ENCODE measurements around the gene OR10H3.

The OR10H3 gene

DNA sequence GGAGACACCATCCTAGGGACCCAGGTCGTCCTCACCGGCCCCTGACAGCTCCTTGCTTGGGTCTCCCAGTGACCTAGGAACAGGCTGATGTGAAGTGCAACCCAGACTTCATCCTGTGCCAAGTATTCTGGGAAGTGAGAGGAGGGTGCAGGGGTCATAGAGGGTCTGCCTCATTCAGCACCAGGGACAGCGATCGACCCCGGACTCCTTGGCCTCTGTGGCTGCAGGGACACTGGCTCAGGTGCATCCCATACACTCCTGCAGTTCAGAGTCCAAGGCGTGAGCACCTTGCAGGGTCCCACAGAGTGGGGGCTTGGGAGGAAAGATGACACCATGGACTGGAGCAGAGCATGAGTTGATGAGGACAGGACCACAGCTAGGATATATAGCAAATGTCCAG lies 20.0 kb upstream of the OR10H3 start:
- TF ChIP-seq FOXM1 (IDR thresholded peaks at IDR 0.05; ENCODE audit: borderline replicate concordance) = no peak
- TF ChIP-seq SUZ12 (IDR thresholded peaks at IDR 0.05) = no peak
- no peak for TF ChIP-seq FOXA1 (IDR thresholded peaks at IDR 0.05)
- TF ChIP-seq L3MBTL2 (conservative IDR thresholded peaks at IDR 0.05) = no peak
- TF ChIP-seq SP1 (IDR thresholded peaks at IDR 0.05) = no peak
- no peak for TF ChIP-seq LEF1 (IDR thresholded peaks at IDR 0.05; ENCODE audit: borderline replicate concordance)
- no peak for TF ChIP-seq TARDBP (IDR thresholded peaks at IDR 0.05)
- TF ChIP-seq ZNF384 (IDR thresholded peaks at IDR 0.05) = no peak
- TF ChIP-seq, protein P1, sequence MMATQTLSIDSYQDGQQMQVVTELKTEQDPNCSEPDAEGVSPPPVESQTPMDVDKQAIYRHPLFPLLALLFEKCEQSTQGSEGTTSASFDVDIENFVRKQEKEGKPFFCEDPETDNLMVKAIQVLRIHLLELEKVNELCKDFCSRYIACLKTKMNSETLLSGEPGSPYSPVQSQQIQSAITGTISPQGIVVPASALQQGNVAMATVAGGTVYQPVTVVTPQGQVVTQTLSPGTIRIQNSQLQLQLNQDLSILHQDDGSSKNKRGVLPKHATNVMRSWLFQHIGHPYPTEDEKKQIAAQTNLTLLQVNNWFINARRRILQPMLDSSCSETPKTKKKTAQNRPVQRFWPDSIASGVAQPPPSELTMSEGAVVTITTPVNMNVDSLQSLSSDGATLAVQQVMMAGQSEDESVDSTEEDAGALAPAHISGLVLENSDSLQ (IDR thresholded peaks at IDR 0.05) = no peak
- POLR2A ChIA-PET = no interaction called here

DNA sequence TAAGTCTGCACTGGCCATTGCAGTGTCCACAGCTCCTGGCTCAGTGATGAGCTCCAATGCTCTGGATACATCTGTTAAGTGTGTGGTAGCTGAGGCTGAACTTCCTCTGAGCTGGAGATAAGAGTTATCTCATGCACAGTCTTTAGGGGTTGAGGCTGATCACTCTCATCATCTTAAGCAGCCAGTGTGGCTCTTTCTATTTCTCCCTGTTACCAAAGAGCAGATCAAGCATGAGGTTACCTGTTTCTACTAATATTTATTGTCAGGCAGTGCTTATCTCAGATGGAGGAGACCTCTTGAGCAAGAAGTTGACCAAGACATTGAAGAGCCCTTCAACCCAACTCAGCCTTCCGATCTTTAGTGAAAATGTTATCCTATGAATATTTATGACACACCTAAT lies 16.5 kb upstream of the OR10H3 start:
- CTCF ChIA-PET = no interaction called here
- no peak for DNase-seq (ENCODE audit: extremely low spot score)
- POLR2A ChIA-PET = no interaction called here
- TF ChIP-seq L3MBTL2 (conservative IDR thresholded peaks at IDR 0.05) (no peak), SUZ12 (IDR thresholded peaks at IDR 0.05) (no peak)

More for the DNA sequence above, 20.0 kb upstream of the OR10H3 start:
- CTCF ChIA-PET = no interaction called here
- no peak for DNase-seq (ENCODE audit: extremely low spot score)

GRCh38 chr19:15722956-15723355 lies 14.8 kb upstream of the OR10H3 start:
- ChIA-PET CTCF (no interaction called here), POLR2A (no interaction called here)
- TF ChIP-seq SP1 (IDR thresholded peaks at IDR 0.05) (no peak), FOXM1 (IDR thresholded peaks at IDR 0.05; ENCODE audit: borderline replicate concordance) (no peak), SUZ12 (IDR thresholded peaks at IDR 0.05) (no peak), FOXK2 (IDR thresholded peaks at IDR 0.05) (no peak), LEF1 (IDR thresholded peaks at IDR 0.05; ENCODE audit: borderline replicate concordance) (no peak), NFRKB (IDR thresholded peaks at IDR 0.05) (no peak), FOXA1 (IDR thresholded peaks at IDR 0.05) (no peak), BHLHE40 (IDR thresholded peaks at IDR 0.05; ENCODE audit: borderline replicate concordance) (no peak), ELF4 (IDR thresholded peaks at IDR 0.05) (no peak), ZNF384 (IDR thresholded peaks at IDR 0.05) (no peak), L3MBTL2 (conservative IDR thresholded peaks at IDR 0.05) (no peak)
- TF ChIP-seq, protein P1 (IDR thresholded peaks at IDR 0.05) = no peak
- DNase-seq (ENCODE audit: extremely low spot score) = no peak

DNA sequence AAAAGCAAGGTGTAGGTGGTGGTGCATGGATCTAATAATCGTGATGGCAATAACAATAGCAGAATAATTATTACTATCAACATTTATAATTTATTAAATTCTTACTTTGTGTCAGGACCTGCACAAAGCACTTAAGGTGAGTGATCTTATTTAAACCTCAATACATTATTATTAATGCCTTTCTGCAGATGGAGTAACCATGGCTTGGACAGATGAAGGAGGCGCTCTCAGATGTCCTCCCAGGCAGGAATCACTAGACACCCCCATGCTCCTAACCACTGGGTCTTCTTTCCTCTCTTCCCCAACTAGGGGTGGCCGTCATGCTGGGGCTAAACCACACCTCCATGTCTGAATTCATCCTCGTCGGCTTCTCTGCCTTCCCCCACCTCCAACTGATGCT lies 10.1 kb upstream of the OR10H3 start, which contains the start of gene OR10H2:
Gene OR10H2, plus strand, starts transcription at position 301 of the 400 bp plus-strand sequence. Its CDS starts 20 bp downstream, at position 321.
- no peak for DNase-seq (ENCODE audit: extremely low spot score)
- TF ChIP-seq FOXK2 (IDR thresholded peaks at IDR 0.05) (no peak), SUZ12 (IDR thresholded peaks at IDR 0.05) (no peak), LEF1 (IDR thresholded peaks at IDR 0.05; ENCODE audit: borderline replicate concordance) (no peak), ELF4 (IDR thresholded peaks at IDR 0.05) (no peak)
- POLR2A ChIA-PET = no interaction called here
- CTCF ChIA-PET = no interaction called here

DNA sequence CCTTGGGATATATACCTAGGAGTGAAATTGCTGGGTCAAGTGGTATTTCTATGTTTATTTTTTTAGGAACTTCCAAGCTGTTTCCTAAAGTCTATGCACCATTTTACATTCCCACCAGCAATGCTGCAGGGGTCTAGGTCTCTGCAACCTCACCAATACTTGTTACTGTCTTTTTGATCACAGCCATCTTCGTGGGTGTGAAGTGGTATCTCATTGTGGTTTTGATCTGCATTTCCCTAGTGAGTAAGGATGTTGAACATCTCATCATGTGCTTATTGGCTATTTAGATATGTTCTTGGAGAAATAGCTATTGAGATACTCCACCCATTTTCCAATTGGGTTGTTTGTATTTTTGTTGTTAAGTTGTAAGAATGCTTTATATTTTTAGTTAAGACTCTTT lies 7.2 kb upstream of the OR10H3 start:
- TF ChIP-seq HDGF (IDR thresholded peaks at IDR 0.05; ENCODE audit: borderline replicate concordance) (no peak), CTBP1 (IDR thresholded peaks at IDR 0.05; ENCODE audit: borderline replicate concordance) (no peak), SP1 (IDR thresholded peaks at IDR 0.05) (no peak), TARDBP (IDR thresholded peaks at IDR 0.05) (no peak), FOXA1 (IDR thresholded peaks at IDR 0.05) (no peak)
- ChIA-PET POLR2A (no interaction called here), CTCF (no interaction called here)
- no peak for DNase-seq (ENCODE audit: extremely low spot score)

DNA sequence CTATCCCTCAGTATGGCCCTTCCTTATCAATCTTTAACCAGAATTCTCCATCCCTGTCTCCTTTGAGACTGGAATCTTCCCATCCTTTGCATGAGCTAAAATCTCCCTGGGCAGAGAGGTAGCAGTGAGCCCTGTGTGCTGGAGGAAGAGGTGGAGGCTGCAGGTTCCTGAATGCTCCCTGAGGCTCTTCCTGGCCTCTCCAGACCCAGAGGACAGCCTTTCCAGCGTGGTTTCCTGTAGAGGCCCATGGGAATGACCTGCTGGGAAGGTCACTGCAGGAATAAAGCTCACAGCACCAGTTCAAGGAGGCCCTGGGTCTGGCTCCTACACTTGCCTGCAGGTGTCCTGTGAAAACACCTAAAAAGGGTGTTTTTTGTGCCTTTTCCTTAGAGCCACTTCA lies 5.4 kb upstream of the OR10H3 start:
- ChIA-PET CTCF (no interaction called here), POLR2A (no interaction called here)
- DNase-seq (ENCODE audit: extremely low spot score) = no peak
- TF ChIP-seq FOXM1 (IDR thresholded peaks at IDR 0.05; ENCODE audit: borderline replicate concordance) = no peak
- TF ChIP-seq, protein P1 (IDR thresholded peaks at IDR 0.05) = no peak
- TF ChIP-seq HDGF (IDR thresholded peaks at IDR 0.05; ENCODE audit: borderline replicate concordance) = no peak
- no peak for TF ChIP-seq FOXK2 (IDR thresholded peaks at IDR 0.05)
- no peak for TF ChIP-seq FOXA1 (IDR thresholded peaks at IDR 0.05)
- TF ChIP-seq SUZ12 (IDR thresholded peaks at IDR 0.05) = no peak
- TF ChIP-seq TARDBP (IDR thresholded peaks at IDR 0.05) = no peak
- TF ChIP-seq CTBP1 (IDR thresholded peaks at IDR 0.05; ENCODE audit: borderline replicate concordance) = no peak
- TF ChIP-seq NFRKB (IDR thresholded peaks at IDR 0.05) = no peak
- TF ChIP-seq L3MBTL2 (conservative IDR thresholded peaks at IDR 0.05) = no peak
- no peak for TF ChIP-seq ARNT (IDR thresholded peaks at IDR 0.05)
- no peak for TF ChIP-seq ZNF384 (IDR thresholded peaks at IDR 0.05)
- no peak for TF ChIP-seq BHLHE40 (IDR thresholded peaks at IDR 0.05; ENCODE audit: borderline replicate concordance)

DNA sequence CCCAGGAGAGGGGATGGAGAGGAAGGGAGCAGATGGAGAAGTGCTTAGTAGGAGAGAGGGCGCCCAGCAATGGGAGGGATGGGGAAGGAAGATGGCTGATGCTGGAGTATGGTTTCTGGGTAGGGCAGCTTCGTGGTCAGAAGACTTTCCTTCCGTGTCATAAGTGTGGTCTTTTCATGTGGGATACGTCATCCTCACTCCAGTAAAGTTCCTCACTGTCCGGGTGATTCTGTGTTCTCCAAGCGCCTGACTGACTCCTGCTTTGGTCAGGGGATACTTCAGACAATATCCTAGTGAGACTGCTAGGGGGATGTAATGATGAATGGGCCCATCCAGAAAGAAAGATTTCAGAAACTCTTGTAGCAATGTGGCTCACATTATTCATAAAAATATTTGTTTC lies 3.9 kb upstream of the OR10H3 start:
- no peak for DNase-seq (ENCODE audit: extremely low spot score)
- ChIA-PET POLR2A (interaction anchor here (0.9 kb wide), 1 partner anchor 124 kb away, joined by 4 read pairs; no protein-coding TSS in a partner anchor), CTCF (no interaction called here)
- TF ChIP-seq ZNF384 (IDR thresholded peaks at IDR 0.05) = no peak
- no peak for TF ChIP-seq L3MBTL2 (conservative IDR thresholded peaks at IDR 0.05)
- no peak for TF ChIP-seq FOXK2 (IDR thresholded peaks at IDR 0.05)
- TF ChIP-seq ARNT (IDR thresholded peaks at IDR 0.05) = no peak
- TF ChIP-seq LEF1 (IDR thresholded peaks at IDR 0.05; ENCODE audit: borderline replicate concordance) = no peak
- no peak for TF ChIP-seq CTBP1 (IDR thresholded peaks at IDR 0.05; ENCODE audit: borderline replicate concordance)
- TF ChIP-seq, protein P1 (IDR thresholded peaks at IDR 0.05) = no peak
- TF ChIP-seq ELF4 (IDR thresholded peaks at IDR 0.05) = no peak
- TF ChIP-seq HDGF (IDR thresholded peaks at IDR 0.05; ENCODE audit: borderline replicate concordance) = no peak
- TF ChIP-seq FOXM1 (IDR thresholded peaks at IDR 0.05; ENCODE audit: borderline replicate concordance) = no peak
- TF ChIP-seq NFRKB (IDR thresholded peaks at IDR 0.05) = no peak
- no peak for TF ChIP-seq SUZ12 (IDR thresholded peaks at IDR 0.05)
- no peak for TF ChIP-seq FOXA1 (IDR thresholded peaks at IDR 0.05)
- no peak for TF ChIP-seq TARDBP (IDR thresholded peaks at IDR 0.05)
- TF ChIP-seq BHLHE40 (IDR thresholded peaks at IDR 0.05; ENCODE audit: borderline replicate concordance) = no peak
- no peak for TF ChIP-seq SP1 (IDR thresholded peaks at IDR 0.05)
